DND-41 (cell line): Measurements from ENCODE around the gene UBQLN1.

Source experiments
- ATAC-seq: fragments of 200-7000 bp; cut with Tn5 transposase; 3 replicates; pipeline ENCODE4 v1.9.1; 2021; ENCODE audit warnings: low read depth; ENCODE audit not compliant: insufficient read depth
- DNase-seq: peaks from one replicate; pipeline ENCODE4 v3.0.0-alpha.2; 2020
- H2AFZ ChIP-seq: 2 replicates; pipeline ENCODE4 v1.6.0; 2012; ENCODE audit warnings: low read depth, low read length
- H3K27ac ChIP-seq: 2 replicates; pipeline ENCODE4 v1.5.1; 2012; ENCODE audit warnings: low read length, inconsistent platforms
- H3K27me3 ChIP-seq: fragments of 200-600 bp; sonication (generic); 2 replicates; pipeline ENCODE4 v1.6.0; 2012; ENCODE audit warnings: low read length, mild to moderate bottlenecking, inconsistent platforms; ENCODE audit not compliant: insufficient read depth, poor library complexity
- H3K36me3 ChIP-seq: 2 replicates; pipeline ENCODE4 v1.5.1; 2012; ENCODE audit warnings: low read length, inconsistent platforms; ENCODE audit not compliant: insufficient read depth
- H3K4me1 ChIP-seq: 2 replicates; pipeline ENCODE4 v1.5.1; 2012; ENCODE audit warnings: mild to moderate bottlenecking, low read length; ENCODE audit not compliant: insufficient read depth
- H3K4me2 ChIP-seq: 2 replicates; pipeline ENCODE4 v1.6.0; 2012; ENCODE audit warnings: mild to moderate bottlenecking, moderate library complexity, low read length, inconsistent platforms; ENCODE audit not compliant: insufficient read depth
- H3K4me3 ChIP-seq, 2 experiments: fragments of 200-600 bp in 1 of 2; shearing (Covaris generic) in 1 of 2; 2 replicates each; pipeline ENCODE4 v1.5.1; 2012 to 2016; ENCODE audit warnings: inconsistent platforms in 2 of 2, low read length in 2 of 2, mild to moderate bottlenecking in 2 of 2, low read depth in 1 of 2, moderate library complexity in 1 of 2
- H3K79me2 ChIP-seq: 2 replicates; pipeline ENCODE4 v1.6.0; 2012; ENCODE audit warnings: low read length, inconsistent platforms; ENCODE audit not compliant: insufficient read depth
- H3K9ac ChIP-seq: 2 replicates; pipeline ENCODE4 v1.6.0; 2012; ENCODE audit warnings: low read depth, mild to moderate bottlenecking, inconsistent platforms, low read length, moderate library complexity
- H3K9me3 ChIP-seq: 2 replicates; pipeline ENCODE4 v1.5.1; 2012; ENCODE audit warnings: low read length, moderate library complexity, mild to moderate bottlenecking, inconsistent platforms; ENCODE audit not compliant: insufficient read depth, severe bottlenecking
- H4K20me1 ChIP-seq: 2 replicates; pipeline ENCODE4 v1.6.0; 2012; ENCODE audit warnings: low read length; ENCODE audit not compliant: insufficient read depth
- EZH2 ChIP-seq: IDR thresholded peaks from 3 replicates; pipeline ENCODE4 v1.6.1; 2012; ENCODE audit warnings: borderline replicate concordance, low read depth, mild to moderate bottlenecking, moderate library complexity, low read length, inconsistent platforms; ENCODE audit not compliant: severe bottlenecking
- TF ChIP-seq, protein P1 (sequence below): IDR thresholded peaks from 2 replicates; pipeline ENCODE4 v1.5.1; 2012; ENCODE audit warnings: borderline replicate concordance, low read length, moderate library complexity, mild to moderate bottlenecking; ENCODE audit not compliant: poor library complexity, severe bottlenecking; ENCODE audit errors: extremely low read depth

Gene UBQLN1

DNA sequence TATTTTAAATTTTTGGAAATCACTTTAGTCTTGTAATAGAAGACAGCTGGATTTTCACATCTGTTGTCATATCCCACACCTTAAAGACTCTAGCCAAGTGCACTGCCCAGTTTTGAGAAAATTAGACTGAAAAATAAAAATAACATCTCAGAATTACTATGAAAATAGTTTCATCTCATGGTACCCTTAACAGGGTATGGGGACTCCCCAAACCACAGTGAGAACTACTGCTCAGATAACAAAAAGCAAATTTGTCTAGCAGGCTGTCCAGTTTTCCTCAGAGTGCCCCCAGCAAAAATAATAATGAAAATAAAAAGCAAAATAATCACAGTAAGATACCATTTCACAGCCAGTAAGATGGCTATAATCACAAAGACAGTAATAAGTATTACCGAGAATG is 6.5 kb downstream of the UBQLN1 start:
- peaks cover 89% of the 10 kb centered on the region for H4K20me1 ChIP-seq
- H3K79me2 ChIP-seq: peaks cover 100% of the 10 kb centered on the region
- ATAC-seq (no peak), DNase-seq (no peak)
- H3K36me3 ChIP-seq: no peaks in the 10 kb centered on the region
- H3K4me1 ChIP-seq: peaks cover 30% of the 10 kb centered on the region
- H3K4me3 ChIP-seq: no peak overlapping the region
- no peak overlapping the region for H3K4me2 ChIP-seq
- no peak for TF ChIP-seq EZH2
- TF ChIP-seq, protein P1, sequence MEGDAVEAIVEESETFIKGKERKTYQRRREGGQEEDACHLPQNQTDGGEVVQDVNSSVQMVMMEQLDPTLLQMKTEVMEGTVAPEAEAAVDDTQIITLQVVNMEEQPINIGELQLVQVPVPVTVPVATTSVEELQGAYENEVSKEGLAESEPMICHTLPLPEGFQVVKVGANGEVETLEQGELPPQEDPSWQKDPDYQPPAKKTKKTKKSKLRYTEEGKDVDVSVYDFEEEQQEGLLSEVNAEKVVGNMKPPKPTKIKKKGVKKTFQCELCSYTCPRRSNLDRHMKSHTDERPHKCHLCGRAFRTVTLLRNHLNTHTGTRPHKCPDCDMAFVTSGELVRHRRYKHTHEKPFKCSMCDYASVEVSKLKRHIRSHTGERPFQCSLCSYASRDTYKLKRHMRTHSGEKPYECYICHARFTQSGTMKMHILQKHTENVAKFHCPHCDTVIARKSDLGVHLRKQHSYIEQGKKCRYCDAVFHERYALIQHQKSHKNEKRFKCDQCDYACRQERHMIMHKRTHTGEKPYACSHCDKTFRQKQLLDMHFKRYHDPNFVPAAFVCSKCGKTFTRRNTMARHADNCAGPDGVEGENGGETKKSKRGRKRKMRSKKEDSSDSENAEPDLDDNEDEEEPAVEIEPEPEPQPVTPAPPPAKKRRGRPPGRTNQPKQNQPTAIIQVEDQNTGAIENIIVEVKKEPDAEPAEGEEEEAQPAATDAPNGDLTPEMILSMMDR: no peak
- no peaks in the 10 kb centered on the region for H3K27me3 ChIP-seq
- H3K9ac ChIP-seq: no peak overlapping the region
- H3K9me3 ChIP-seq: no peaks in the 10 kb centered on the region
- H2AFZ ChIP-seq: no peak overlapping the region
- no peak overlapping the region for H3K27ac ChIP-seq

DNA sequence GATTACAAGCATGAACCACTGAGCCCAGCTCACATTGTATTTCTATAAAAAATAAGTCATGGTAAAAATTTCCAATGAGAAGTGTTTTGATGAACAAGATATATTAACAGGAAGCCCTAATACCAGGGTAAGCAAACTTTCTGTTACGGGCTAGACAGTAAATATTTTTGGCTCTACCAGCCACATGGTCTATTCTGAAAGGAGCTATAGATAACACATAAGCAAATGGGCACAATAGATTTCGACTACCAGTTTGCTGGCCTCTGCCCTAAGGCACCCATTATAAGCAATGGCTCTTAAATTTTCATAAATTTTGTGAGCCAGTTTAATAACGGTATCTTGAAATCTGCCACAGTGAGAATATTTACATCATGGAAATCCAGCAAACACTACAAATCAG is 8.1 kb downstream of the UBQLN1 start:
- no peak for TF ChIP-seq EZH2
- TF ChIP-seq, protein P1: no peak
- H3K36me3 ChIP-seq: no peaks in the 10 kb centered on the region
- no peak overlapping the region for H3K9ac ChIP-seq
- H3K4me2 ChIP-seq: no peak overlapping the region
- H3K79me2 ChIP-seq: peaks cover 100% of the 10 kb centered on the region
- H3K9me3 ChIP-seq: no peaks in the 10 kb centered on the region
- H4K20me1 ChIP-seq: peaks cover 86% of the 10 kb centered on the region
- no peak overlapping the region for H3K27ac ChIP-seq
- peaks cover 15% of the 10 kb centered on the region; the same call in 1 of the 2 replicates for H3K4me1 ChIP-seq
- DNase-seq: no peak
- ATAC-seq: no peak
- no peak overlapping the region for H3K4me3 ChIP-seq
- H3K27me3 ChIP-seq: no peaks in the 10 kb centered on the region
- no peak overlapping the region for H2AFZ ChIP-seq

DNA sequence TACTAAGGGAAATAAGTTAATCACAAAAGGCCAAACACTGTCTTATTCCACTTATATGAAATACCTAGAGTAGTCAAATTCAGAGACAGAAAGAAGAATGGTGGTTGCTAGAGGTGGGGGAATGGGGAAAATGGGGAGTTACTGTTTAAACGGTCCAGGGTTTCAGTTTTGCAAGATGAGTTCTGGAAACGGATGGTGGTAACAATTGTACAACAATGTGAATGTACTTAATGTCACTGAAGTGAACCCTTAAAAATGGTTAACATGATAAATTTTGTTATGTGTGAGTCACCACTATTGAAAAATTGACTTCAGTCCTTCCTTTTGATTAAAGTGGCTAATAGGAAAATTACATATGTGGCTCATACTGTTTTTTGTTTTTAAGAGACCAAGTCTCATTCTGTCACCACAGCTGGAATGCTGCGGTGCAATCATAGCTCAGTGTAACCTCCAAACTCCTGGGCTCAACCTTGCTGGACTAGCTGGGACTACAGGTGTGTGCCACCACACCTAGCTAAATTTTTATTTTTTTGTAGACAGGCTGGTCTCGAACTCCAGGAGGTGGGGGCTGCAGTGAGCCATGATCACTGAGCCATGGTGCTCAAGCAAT is 8.7 kb downstream of the UBQLN1 start:
- H3K4me3 ChIP-seq: no peak overlapping the region
- no peak overlapping the region for H3K4me2 ChIP-seq
- peaks cover 100% of the 10 kb centered on the region for H3K79me2 ChIP-seq
- H3K9ac ChIP-seq: no peak overlapping the region
- H4K20me1 ChIP-seq: peaks cover 86% of the 10 kb centered on the region
- H3K27me3 ChIP-seq: no peaks in the 10 kb centered on the region
- H3K9me3 ChIP-seq: no peaks in the 10 kb centered on the region
- ATAC-seq: no peak
- no peak overlapping the region for H3K27ac ChIP-seq
- H2AFZ ChIP-seq: no peak overlapping the region
- no peaks in the 10 kb centered on the region for H3K36me3 ChIP-seq
- TF ChIP-seq, protein P1: no peak
- no peak for TF ChIP-seq EZH2
- no peak for DNase-seq
- H3K4me1 ChIP-seq: peaks cover 10% of the 10 kb centered on the region; the same call in 1 of the 2 replicates

DNA sequence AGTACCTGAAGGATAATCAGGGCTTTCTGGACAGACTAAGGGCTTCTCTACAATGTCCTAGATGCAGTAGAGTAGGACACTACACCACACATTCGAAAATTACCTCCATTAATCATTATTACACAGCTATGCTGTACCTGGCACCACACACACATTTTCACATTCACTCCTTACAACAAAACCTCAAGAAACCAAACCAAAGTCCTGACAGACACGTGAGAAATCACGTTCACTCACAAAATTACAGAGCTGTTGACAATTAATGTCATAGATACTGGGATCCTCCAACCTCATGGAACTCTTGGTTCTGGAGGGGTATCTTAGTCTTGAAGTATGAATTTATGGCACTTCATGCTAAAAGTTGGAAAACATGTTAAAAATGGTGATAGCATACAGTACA is 16.3 kb downstream of the UBQLN1 start:
- Histone ChIP-seq H3K36me3 (0 out of 2 replicates have a peak, but pooled peaks cover 3% of the 10 kb centered on the region), H3K4me3 (no peak overlapping the region), H2AFZ (no peak overlapping the region), H3K4me1 (no peaks in the 10 kb centered on the region), H3K27ac (no peak overlapping the region), H3K4me2 (no peak overlapping the region), H3K9me3 (no peaks in the 10 kb centered on the region), H4K20me1 (peaks cover 84% of the 10 kb centered on the region), H3K9ac (no peak overlapping the region; the same call in 1 of the 2 replicates), H3K79me2 (peaks cover 99% of the 10 kb centered on the region), H3K27me3 (no peaks in the 10 kb centered on the region)
- ATAC-seq: no peak
- TF ChIP-seq EZH2: no peak
- TF ChIP-seq, protein P1: no peak
- DNase-seq: no peak
